PC-3 (cell line): ENCODE data around the gene COPS8. TPM values are rescaled to one million over a fixed set of nuclear protein-coding genes. Genes with fewer than 3 reads are reported as not detected.

Experiments
- ATAC-seq: fragments of 200-7000 bp; cut with Tn5 transposase; 2 replicates; pipeline ENCODE4 v1.9.1; 2020; ENCODE audit warnings: mild to moderate bottlenecking, moderate library complexity
- BruUV-seq: library from RNA; stranded (reverse); fragments of 400-500 nt; replicated peaks from 2 replicates; lab custom pipeline; 2021; lab: Mats Ljungman, UMichigan
- CTCF ChIA-PET: fragments of 300-600 bp; sonication (Branson Sonifier 250); formaldehyde crosslinking; loops from one replicate; lab custom pipeline; 2022; ENCODE audit warnings: antibody characterized with exemption; lab: Charles Lee
- POLR2A ChIA-PET: fragments of 300-600 bp; sonication (Branson Sonifier 250); formaldehyde crosslinking; loops from one replicate; lab custom pipeline; 2022; ENCODE audit warnings: antibody characterized with exemption; ENCODE audit not compliant: unreplicated experiment; lab: Charles Lee
- DNase-seq: peaks from one replicate; pipeline ENCODE4 v3.0.0-alpha.2; 2015
- H2AFZ ChIP-seq: fragments of 300-600 bp; sonication (generic); 2 replicates; pipeline ENCODE4 v1.6.0; 2016; ENCODE audit warnings: antibody characterized with exemption, low read length
- H3F3A ChIP-seq: fragments of 300-600 bp; sonication (generic); one replicate; pipeline ENCODE4 v1.6.0; 2017; ENCODE audit warnings: antibody characterized with exemption, low read length, control low read depth, mild to moderate bottlenecking; ENCODE audit not compliant: unreplicated experiment
- H3K27ac ChIP-seq: fragments of 300-600 bp; sonication (generic); 2 replicates; pipeline ENCODE4 v1.5.1; 2016; ENCODE audit warnings: mild to moderate bottlenecking, low read length
- H3K27me3 ChIP-seq: fragments of 300-600 bp; sonication (generic); 2 replicates; pipeline ENCODE4 v1.6.1; 2016; ENCODE audit warnings: low read length, mixed read lengths
- H3K36me3 ChIP-seq: fragments of 300-600 bp; sonication (generic); 2 replicates; pipeline ENCODE4 v1.6.1; 2016; ENCODE audit warnings: low read depth, mixed run types, low read length, mixed read lengths
- H3K4me1 ChIP-seq: fragments of 300-600 bp; sonication (generic); 2 replicates; pipeline ENCODE4 v1.5.1; 2016; ENCODE audit warnings: low read length; ENCODE audit not compliant: insufficient read depth
- H3K4me2 ChIP-seq: fragments of 300-600 bp; sonication (generic); 2 replicates; pipeline ENCODE4 v1.6.0; 2016; ENCODE audit warnings: low read length
- H3K4me3 ChIP-seq: fragments of 300-600 bp; sonication (generic); 2 replicates; pipeline ENCODE4 v1.5.1; 2016; ENCODE audit warnings: mild to moderate bottlenecking, low read length, mixed read lengths
- H3K79me2 ChIP-seq: fragments of 300-600 bp; sonication (generic); 2 replicates; pipeline ENCODE4 v1.6.1; 2017; ENCODE audit warnings: low read length, mixed read lengths
- H3K9ac ChIP-seq: fragments of 300-600 bp; sonication (generic); 2 replicates; pipeline ENCODE4 v1.6.0; 2016; ENCODE audit warnings: mild to moderate bottlenecking, low read length
- H3K9me2 ChIP-seq: fragments of 300-600 bp; sonication (generic); replicated peaks from 2 replicates; pipeline ENCODE4 v1.6.1; 2016; ENCODE audit warnings: mixed run types, low read length, mixed read lengths
- H3K9me3 ChIP-seq: fragments of 300-600 bp; sonication (generic); 2 replicates; pipeline ENCODE4 v1.6.1; 2016; ENCODE audit warnings: low read length, mixed read lengths
- H4K20me1 ChIP-seq: fragments of 300-600 bp; sonication (generic); 2 replicates; pipeline ENCODE4 v1.6.1; 2016; ENCODE audit warnings: low read length, mixed read lengths
- EZH2 ChIP-seq: fragments of 300-600 bp; sonication (generic); IDR thresholded peaks from one replicate; pipeline ENCODE4 v1.6.1; 2017; ENCODE audit warnings: antibody characterized with exemption, mild to moderate bottlenecking, low read length; ENCODE audit not compliant: unreplicated experiment
- EZH2phosphoT487 ChIP-seq: fragments of 300-600 bp; sonication (generic); IDR thresholded peaks from 2 replicates; pipeline ENCODE4 v1.6.1; 2018; ENCODE audit warnings: mild to moderate bottlenecking, antibody characterized with exemption, low read length, borderline replicate concordance
- intact Hi-C: fragments of 100-400 bp; cut with micrococcal nuclease; formaldehyde crosslinking; loops from 2 replicates; pipeline ENCODE4 v1.9.0; 2023
- total RNA-seq: library from RNA; depleted of rRNA; stranded (reverse); fragments of >200 nt; gene quantifications from 2 replicates; pipeline ENCODE4 v1.2.3, GENCODE V29; 2014
- TF ChIP-seq, protein P1 (sequence below): fragments of 300-600 bp; sonication (generic); conservative IDR thresholded peaks from 2 replicates; pipeline ENCODE4 v1.5.1; 2017; ENCODE audit warnings: antibody characterized with exemption, low read depth, mild to moderate bottlenecking, low read length

Gene COPS8
- total RNA-seq, 1 experiment from 2014 or later = 109 TPM

DNA sequence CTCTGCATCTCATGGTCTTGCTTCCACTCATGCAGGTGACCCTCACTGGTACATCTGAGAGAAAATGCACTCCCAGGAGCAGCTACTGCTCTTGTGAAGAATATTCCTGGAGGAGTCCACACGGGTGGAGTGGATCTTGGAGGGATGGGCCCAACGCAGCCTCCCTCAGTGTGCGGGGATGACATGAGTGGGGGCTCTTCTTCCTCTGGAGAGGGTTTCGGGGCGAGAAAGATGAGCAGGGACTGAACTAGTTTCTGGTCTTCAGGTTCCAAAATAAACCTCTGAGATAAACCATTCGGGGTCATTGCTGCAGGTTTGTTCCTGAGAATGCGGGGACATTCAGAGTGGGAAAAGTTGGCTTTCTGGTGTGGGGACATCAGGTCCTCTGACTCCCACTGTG, 39.1 kb downstream of the COPS8 start:
- no peaks in the 10 kb centered on the region for H3K36me3 ChIP-seq
- H3K79me2 ChIP-seq = no peaks in the 10 kb centered on the region
- no peak overlapping the region for H2AFZ ChIP-seq
- no peak for ATAC-seq
- no peak overlapping the region for H3K27ac ChIP-seq
- H4K20me1 ChIP-seq = no peaks in the 10 kb centered on the region
- POLR2A ChIA-PET = no interaction called here
- no peaks in the 10 kb centered on the region for H3K27me3 ChIP-seq
- H3K9me3 ChIP-seq = no peaks in the 10 kb centered on the region
- no peak for TF ChIP-seq EZH2phosphoT487
- TF ChIP-seq, protein P1, sequence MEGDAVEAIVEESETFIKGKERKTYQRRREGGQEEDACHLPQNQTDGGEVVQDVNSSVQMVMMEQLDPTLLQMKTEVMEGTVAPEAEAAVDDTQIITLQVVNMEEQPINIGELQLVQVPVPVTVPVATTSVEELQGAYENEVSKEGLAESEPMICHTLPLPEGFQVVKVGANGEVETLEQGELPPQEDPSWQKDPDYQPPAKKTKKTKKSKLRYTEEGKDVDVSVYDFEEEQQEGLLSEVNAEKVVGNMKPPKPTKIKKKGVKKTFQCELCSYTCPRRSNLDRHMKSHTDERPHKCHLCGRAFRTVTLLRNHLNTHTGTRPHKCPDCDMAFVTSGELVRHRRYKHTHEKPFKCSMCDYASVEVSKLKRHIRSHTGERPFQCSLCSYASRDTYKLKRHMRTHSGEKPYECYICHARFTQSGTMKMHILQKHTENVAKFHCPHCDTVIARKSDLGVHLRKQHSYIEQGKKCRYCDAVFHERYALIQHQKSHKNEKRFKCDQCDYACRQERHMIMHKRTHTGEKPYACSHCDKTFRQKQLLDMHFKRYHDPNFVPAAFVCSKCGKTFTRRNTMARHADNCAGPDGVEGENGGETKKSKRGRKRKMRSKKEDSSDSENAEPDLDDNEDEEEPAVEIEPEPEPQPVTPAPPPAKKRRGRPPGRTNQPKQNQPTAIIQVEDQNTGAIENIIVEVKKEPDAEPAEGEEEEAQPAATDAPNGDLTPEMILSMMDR = no peak
- no peak for TF ChIP-seq EZH2
- no peak overlapping the region for H3K4me3 ChIP-seq
- intact Hi-C loops = no loop called here
- peaks cover 18% of the 10 kb centered on the region for H3K4me1 ChIP-seq
- DNase-seq = no peak
- H3K4me2 ChIP-seq = no peak overlapping the region
- CTCF ChIA-PET = no interaction called here
- H3F3A ChIP-seq = no peaks in the 10 kb centered on the region
- H3K9me2 ChIP-seq = no peaks in the 10 kb centered on the region
- no peak overlapping the region for H3K9ac ChIP-seq
- BruUV-seq = no TSS peak

DNA sequence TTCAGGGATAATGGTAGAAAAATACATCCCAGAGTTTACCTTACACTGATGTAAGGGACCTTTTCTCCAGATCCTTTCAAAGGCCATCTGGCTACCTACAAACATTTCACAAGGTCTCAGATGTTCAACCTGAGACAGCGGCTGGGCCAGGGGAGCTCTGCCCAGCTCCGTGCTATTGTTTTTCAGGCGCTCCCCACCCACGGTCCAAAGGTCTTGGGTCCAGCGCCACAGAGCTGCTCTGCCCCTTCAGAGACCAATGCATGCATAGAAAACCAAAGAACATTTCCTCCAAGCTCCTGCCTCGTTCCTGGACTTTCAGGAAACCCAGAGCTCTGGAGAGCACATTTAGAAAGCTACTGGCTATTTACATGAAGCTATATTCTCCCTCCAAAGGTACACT, 40.3 kb downstream of the COPS8 start:
- intact Hi-C loops = no loop called here
- peaks cover 18% of the 10 kb centered on the region for H3K4me1 ChIP-seq
- no peaks in the 10 kb centered on the region for H3K27me3 ChIP-seq
- CTCF ChIA-PET = interaction anchor here (0.5 kb wide), 1 partner anchor 60 kb away, joined by 3 read pairs; no protein-coding TSS in a partner anchor
- no peak overlapping the region for H3K9ac ChIP-seq
- DNase-seq = no peak
- ATAC-seq = no peak
- H3K4me3 ChIP-seq = no peak overlapping the region
- no TSS peak for BruUV-seq
- H3K9me2 ChIP-seq = no peaks in the 10 kb centered on the region
- POLR2A ChIA-PET = no interaction called here
- no peak overlapping the region for H3K4me2 ChIP-seq
- no peaks in the 10 kb centered on the region for H3K36me3 ChIP-seq
- no peaks in the 10 kb centered on the region for H3F3A ChIP-seq
- no peaks in the 10 kb centered on the region for H4K20me1 ChIP-seq
- no peak overlapping the region for H3K27ac ChIP-seq
- no peak overlapping the region for H2AFZ ChIP-seq
- TF ChIP-seq EZH2phosphoT487 (no peak), EZH2 (no peak)
- TF ChIP-seq, protein P1 = no peak
- no peaks in the 10 kb centered on the region for H3K79me2 ChIP-seq
- H3K9me3 ChIP-seq = no peaks in the 10 kb centered on the region

DNA sequence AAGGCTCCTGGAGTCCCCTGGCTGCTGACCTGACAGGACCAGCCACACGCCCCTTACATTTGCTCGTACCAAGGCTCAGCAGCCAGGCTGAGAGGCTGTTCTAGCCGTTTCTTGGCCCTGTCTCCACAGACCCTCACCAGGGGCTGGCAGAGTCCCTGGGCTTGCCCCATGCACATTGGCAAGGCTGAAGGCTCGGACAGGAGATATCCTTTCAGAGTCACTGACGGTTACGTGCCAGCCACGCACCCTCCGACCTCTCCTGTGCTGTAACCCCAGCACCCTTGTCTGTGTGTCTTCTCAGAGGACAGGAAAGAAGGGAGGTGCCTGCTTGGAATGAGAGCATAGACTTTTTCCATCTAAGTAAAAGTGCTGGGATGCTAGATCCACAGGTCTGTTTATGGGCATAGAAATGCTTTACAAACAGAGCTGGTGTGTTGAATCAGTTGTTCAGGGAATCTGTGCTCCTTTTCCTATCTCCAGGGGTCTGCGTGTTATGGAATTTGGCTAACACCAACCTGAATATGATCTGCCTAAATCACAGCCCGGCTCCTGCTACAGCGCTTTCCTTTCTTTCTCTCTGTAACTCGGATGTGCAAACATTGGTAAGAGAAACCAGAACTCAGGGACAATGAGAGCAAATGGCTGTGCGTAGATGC, 41.0 kb downstream of the COPS8 start:
- Histone ChIP-seq H3K79me2 (no peaks in the 10 kb centered on the region), H3K4me3 (no peak overlapping the region), H3K9me2 (no peaks in the 10 kb centered on the region), H3K27ac (no peak overlapping the region), H4K20me1 (no peaks in the 10 kb centered on the region), H3K9me3 (no peaks in the 10 kb centered on the region), H2AFZ (no peak overlapping the region), H3K9ac (no peak overlapping the region), H3K36me3 (no peaks in the 10 kb centered on the region), H3K27me3 (no peaks in the 10 kb centered on the region), H3K4me2 (no peak overlapping the region), H3K4me1 (peaks cover 18% of the 10 kb centered on the region), H3F3A (no peaks in the 10 kb centered on the region)
- DNase-seq (no peak), ATAC-seq (no peak)
- CTCF ChIA-PET = no interaction called here
- POLR2A ChIA-PET = no interaction called here
- no TSS peak for BruUV-seq
- TF ChIP-seq, protein P1 = no peak
- no peak for TF ChIP-seq EZH2
- TF ChIP-seq EZH2phosphoT487 = no peak
- intact Hi-C loops = no loop called here
